Measurements from ENCODE around the gene FOXB1. TPM values are rescaled to one million over a fixed set of nuclear protein-coding genes. Genes with fewer than 3 reads are reported as not detected.

The FOXB1 gene
- total RNA-seq, 1 donor from 2014 or later, result 7.3 TPM

GRCh38 chr15:60009980-60010732, 6.0 kb downstream of the FOXB1 start:
- Mint-ChIP-seq H3K27me3 (ENCODE audit: insufficient read depth, low read depth) (peaks cover 3% of the 10 kb centered on the region), H3K27ac (peak overlapping the region; percentile 94), H3K36me3 (no peaks in the 10 kb centered on the region), H3K4me3 (peak overlapping the region; percentile 72), H3K4me1 (peaks cover 67% of the 10 kb centered on the region), H3K9me3 (no peaks in the 10 kb centered on the region)
- Histone ChIP-seq H3F3A (ENCODE audit: low read depth) (peaks cover 66% of the 10 kb centered on the region), H3K27me3 (peaks cover 29% of the 10 kb centered on the region), H3K36me3 (no peaks in the 10 kb centered on the region), H2AFZ (replicated peaks) (no peak overlapping the region), H3K27ac (peak overlapping the region; percentile 7), H3K4me1 (peaks cover 69% of the 10 kb centered on the region), H4K20me1 (ENCODE audit: low read depth) (peaks cover 4% of the 10 kb centered on the region), H3K4me2 (peak overlapping the region; percentile 97), H3K9me3 (ENCODE audit: low read depth) (no peaks in the 10 kb centered on the region), H3K4me3 (peak overlapping the region; percentile 33), H3K9ac (no peak overlapping the region), H3K79me2 (ENCODE audit: low read depth) (peaks cover 29% of the 10 kb centered on the region)
- DNase-seq (ENCODE audit: low spot score), result peak; percentile 56
- no peak for TF ChIP-seq CTCF (IDR thresholded peaks at IDR 0.05)
- no peak for TF ChIP-seq EZH2phosphoT487 (IDR thresholded peaks at IDR 0.05)
- no peak for TF ChIP-seq EZH2 (IDR thresholded peaks at IDR 0.05)

GRCh38 chr15:60010858-60011257, 6.7 kb downstream of the FOXB1 start:
- Histone ChIP-seq H3F3A (ENCODE audit: low read depth) (peaks cover 62% of the 10 kb centered on the region), H3K9ac (no peak overlapping the region), H3K4me2 (peak overlapping the region; percentile 97), H3K4me1 (peaks cover 69% of the 10 kb centered on the region), H3K4me3 (peak overlapping the region; percentile 33), H3K79me2 (ENCODE audit: low read depth) (peaks cover 22% of the 10 kb centered on the region), H3K36me3 (no peaks in the 10 kb centered on the region), H4K20me1 (ENCODE audit: low read depth) (no peaks in the 10 kb centered on the region), H3K27ac (peak overlapping the region; percentile 7), H3K9me3 (ENCODE audit: low read depth) (no peaks in the 10 kb centered on the region), H3K27me3 (peaks cover 22% of the 10 kb centered on the region), H2AFZ (replicated peaks) (peak overlapping the region; percentile 11)
- DNase-seq (ENCODE audit: low spot score), result no peak
- H3K4me3 Mint-ChIP-seq, result peak overlapping the region; percentile 72
- peaks cover 4% of the 10 kb centered on the region for H3K27me3 Mint-ChIP-seq (ENCODE audit: insufficient read depth, low read depth)
- TF ChIP-seq EZH2phosphoT487 (IDR thresholded peaks at IDR 0.05) (no peak), CTCF (IDR thresholded peaks at IDR 0.05) (no peak), EZH2 (IDR thresholded peaks at IDR 0.05) (no peak)
- H3K4me1 Mint-ChIP-seq, result peaks cover 66% of the 10 kb centered on the region
- H3K9me3 Mint-ChIP-seq, result no peaks in the 10 kb centered on the region
- no peaks in the 10 kb centered on the region for H3K36me3 Mint-ChIP-seq
- peak overlapping the region; percentile 94 for H3K27ac Mint-ChIP-seq

GRCh38 chr15:60012695-60013094, 8.6 kb downstream of the FOXB1 start:
- peaks cover 5% of the 10 kb centered on the region for H3K9me3 Mint-ChIP-seq
- Histone ChIP-seq H3K9me3 (ENCODE audit: low read depth) (no peaks in the 10 kb centered on the region), H3K9ac (no peak overlapping the region), H3K36me3 (no peaks in the 10 kb centered on the region), H3K79me2 (ENCODE audit: low read depth) (peaks cover 6% of the 10 kb centered on the region), H3K27me3 (peaks cover 18% of the 10 kb centered on the region), H2AFZ (replicated peaks) (peak overlapping the region; percentile 50), H3K4me2 (peak overlapping the region; percentile 97), H4K20me1 (ENCODE audit: low read depth) (no peaks in the 10 kb centered on the region), H3K4me1 (peaks cover 60% of the 10 kb centered on the region), H3F3A (ENCODE audit: low read depth) (peaks cover 43% of the 10 kb centered on the region), H3K27ac (no peak overlapping the region), H3K4me3 (no peak overlapping the region)
- H3K27me3 Mint-ChIP-seq (ENCODE audit: insufficient read depth, low read depth), result peaks cover 4% of the 10 kb centered on the region
- DNase-seq (ENCODE audit: low spot score), result no peak
- peaks cover 49% of the 10 kb centered on the region for H3K4me1 Mint-ChIP-seq
- H3K36me3 Mint-ChIP-seq, result no peaks in the 10 kb centered on the region
- no peak for TF ChIP-seq EZH2phosphoT487 (IDR thresholded peaks at IDR 0.05)
- no peak overlapping the region for H3K27ac Mint-ChIP-seq
- H3K4me3 Mint-ChIP-seq, result no peak overlapping the region

All from neural progenitor cell (in vitro differentiated cells).